SK-N-SH (cell line): ENCODE measurements around the gene GSDMA.
A peak's percentile ranks its signal among the peaks of the same experiment; 100 is the strongest.

ENCODE experiments used
- CTCF ChIP-seq: fragments of 200-600 bp; sonication (generic); IDR thresholded peaks from 2 replicates; pipeline ENCODE4 v1.6.1; 2017; ENCODE audit warnings: antibody characterized with exemption, mild to moderate bottlenecking, moderate library complexity
- EZH2phosphoT487 ChIP-seq: fragments of 200-600 bp; sonication (generic); IDR thresholded peaks from 2 replicates; pipeline ENCODE4 v1.6.1; 2017; ENCODE audit warnings: low read depth, mixed run types, mild to moderate bottlenecking, antibody characterized with exemption, moderate library complexity, borderline replicate concordance
- JUND ChIP-seq: IDR thresholded peaks from 2 replicates; pipeline ENCODE4 v1.4.0; 2012
- NRF1 ChIP-seq: IDR thresholded peaks from 2 replicates; pipeline ENCODE4 v1.6.1; 2012; ENCODE audit warnings: low read depth, mild to moderate bottlenecking, low read length
- RCOR1 ChIP-seq: fragments of 150-350 bp; IDR thresholded peaks from 2 replicates; pipeline ENCODE4 v1.6.1; 2017; ENCODE audit warnings: antibody characterized with exemption, low read length
- RFX5 ChIP-seq: IDR thresholded peaks from 2 replicates; pipeline ENCODE4 v1.6.1; 2012; ENCODE audit warnings: mild to moderate bottlenecking, improper control_type of control experiment, low read length
- TCF12 ChIP-seq: IDR thresholded peaks from 2 replicates; pipeline ENCODE4 v1.4.0; 2012
- YY1 ChIP-seq: IDR thresholded peaks from 2 replicates; pipeline ENCODE4 v1.4.0; 2012; ENCODE audit warnings: low read depth, mild to moderate bottlenecking
- TF ChIP-seq, protein P1 (sequence below): IDR thresholded peaks from 2 replicates; pipeline ENCODE4 v1.6.1; 2012; ENCODE audit warnings: mild to moderate bottlenecking, low read depth, low read length, moderate library complexity
- TF ChIP-seq, protein P2 (sequence below): IDR thresholded peaks from 2 replicates; pipeline ENCODE4 v1.4.0; 2012; ENCODE audit warnings: low read depth, borderline replicate concordance

DNA sequence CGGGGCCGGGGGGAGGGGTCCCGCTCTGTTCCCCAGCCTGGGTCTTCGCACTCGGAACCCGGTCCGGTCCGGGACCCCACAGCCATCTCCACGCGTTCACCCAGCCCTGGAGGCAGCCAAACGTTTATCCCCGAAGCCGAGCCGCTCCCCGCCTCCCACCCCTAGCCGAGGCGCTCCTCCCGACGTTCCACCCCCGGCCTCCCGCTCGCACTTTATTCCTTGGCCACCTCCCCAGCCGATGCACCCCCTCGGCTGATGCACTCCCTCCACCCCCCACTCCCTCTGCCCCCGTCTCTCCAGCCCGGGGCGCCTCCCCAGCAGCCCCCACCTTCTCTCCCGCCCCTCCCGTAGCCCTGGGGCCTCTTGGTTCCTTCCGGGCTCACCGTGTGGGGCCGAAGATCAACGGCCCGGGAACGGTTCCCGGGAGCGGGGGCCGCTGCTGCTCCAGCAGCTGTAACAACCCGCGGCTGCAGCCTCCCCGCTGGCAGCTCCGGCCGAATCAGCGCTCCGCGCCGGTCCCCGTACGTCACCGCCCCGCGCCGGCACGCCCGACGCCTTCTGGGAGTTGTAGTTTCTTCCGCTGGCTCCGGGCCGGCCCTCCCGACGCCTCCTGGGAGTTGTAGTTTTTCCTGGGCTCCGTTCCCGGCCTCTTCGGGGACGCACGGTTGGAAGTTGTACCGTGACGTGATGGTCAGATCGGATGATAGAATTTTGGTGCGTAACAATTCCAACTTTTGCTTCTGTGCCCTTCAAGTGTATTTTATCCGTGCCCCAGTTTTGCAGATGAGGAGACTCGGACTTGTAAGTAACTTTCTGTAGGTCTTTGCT, 35.5 kb upstream of the GSDMA start, which contains the start of the genes LRRC3C and ORMDL3:
- TF ChIP-seq, protein P1, sequence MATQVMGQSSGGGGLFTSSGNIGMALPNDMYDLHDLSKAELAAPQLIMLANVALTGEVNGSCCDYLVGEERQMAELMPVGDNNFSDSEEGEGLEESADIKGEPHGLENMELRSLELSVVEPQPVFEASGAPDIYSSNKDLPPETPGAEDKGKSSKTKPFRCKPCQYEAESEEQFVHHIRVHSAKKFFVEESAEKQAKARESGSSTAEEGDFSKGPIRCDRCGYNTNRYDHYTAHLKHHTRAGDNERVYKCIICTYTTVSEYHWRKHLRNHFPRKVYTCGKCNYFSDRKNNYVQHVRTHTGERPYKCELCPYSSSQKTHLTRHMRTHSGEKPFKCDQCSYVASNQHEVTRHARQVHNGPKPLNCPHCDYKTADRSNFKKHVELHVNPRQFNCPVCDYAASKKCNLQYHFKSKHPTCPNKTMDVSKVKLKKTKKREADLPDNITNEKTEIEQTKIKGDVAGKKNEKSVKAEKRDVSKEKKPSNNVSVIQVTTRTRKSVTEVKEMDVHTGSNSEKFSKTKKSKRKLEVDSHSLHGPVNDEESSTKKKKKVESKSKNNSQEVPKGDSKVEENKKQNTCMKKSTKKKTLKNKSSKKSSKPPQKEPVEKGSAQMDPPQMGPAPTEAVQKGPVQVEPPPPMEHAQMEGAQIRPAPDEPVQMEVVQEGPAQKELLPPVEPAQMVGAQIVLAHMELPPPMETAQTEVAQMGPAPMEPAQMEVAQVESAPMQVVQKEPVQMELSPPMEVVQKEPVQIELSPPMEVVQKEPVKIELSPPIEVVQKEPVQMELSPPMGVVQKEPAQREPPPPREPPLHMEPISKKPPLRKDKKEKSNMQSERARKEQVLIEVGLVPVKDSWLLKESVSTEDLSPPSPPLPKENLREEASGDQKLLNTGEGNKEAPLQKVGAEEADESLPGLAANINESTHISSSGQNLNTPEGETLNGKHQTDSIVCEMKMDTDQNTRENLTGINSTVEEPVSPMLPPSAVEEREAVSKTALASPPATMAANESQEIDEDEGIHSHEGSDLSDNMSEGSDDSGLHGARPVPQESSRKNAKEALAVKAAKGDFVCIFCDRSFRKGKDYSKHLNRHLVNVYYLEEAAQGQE: no peak
- TF ChIP-seq TCF12: no peak; the same call in 1 of the 2 replicates
- TF ChIP-seq EZH2phosphoT487: no peak
- TF ChIP-seq JUND: no peak
- no peak for TF ChIP-seq RCOR1
- TF ChIP-seq, protein P2, sequence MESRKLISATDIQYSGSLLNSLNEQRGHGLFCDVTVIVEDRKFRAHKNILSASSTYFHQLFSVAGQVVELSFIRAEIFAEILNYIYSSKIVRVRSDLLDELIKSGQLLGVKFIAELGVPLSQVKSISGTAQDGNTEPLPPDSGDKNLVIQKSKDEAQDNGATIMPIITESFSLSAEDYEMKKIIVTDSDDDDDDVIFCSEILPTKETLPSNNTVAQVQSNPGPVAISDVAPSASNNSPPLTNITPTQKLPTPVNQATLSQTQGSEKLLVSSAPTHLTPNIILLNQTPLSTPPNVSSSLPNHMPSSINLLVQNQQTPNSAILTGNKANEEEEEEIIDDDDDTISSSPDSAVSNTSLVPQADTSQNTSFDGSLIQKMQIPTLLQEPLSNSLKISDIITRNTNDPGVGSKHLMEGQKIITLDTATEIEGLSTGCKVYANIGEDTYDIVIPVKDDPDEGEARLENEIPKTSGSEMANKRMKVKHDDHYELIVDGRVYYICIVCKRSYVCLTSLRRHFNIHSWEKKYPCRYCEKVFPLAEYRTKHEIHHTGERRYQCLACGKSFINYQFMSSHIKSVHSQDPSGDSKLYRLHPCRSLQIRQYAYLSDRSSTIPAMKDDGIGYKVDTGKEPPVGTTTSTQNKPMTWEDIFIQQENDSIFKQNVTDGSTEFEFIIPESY: no peak
- peak; percentile 11; the same call in 1 of the 2 replicates for TF ChIP-seq NRF1
- no peak for TF ChIP-seq RFX5
- TF ChIP-seq CTCF: no peak
- TF ChIP-seq YY1: peak; percentile 65; the same call in 1 of the 2 replicates
